HL-60 (cell line): ENCODE measurements around the gene PCGF2.

ENCODE experiments used
- GABPA ChIP-seq: IDR thresholded peaks from 2 replicates; pipeline ENCODE4 v1.6.1; 2012; ENCODE audit warnings: low read depth
- POLR2AphosphoS5 ChIP-seq: IDR thresholded peaks from 2 replicates; pipeline ENCODE4 v1.6.1; 2012; ENCODE audit warnings: low read depth
- TF ChIP-seq, protein P1 (sequence below): IDR thresholded peaks from one replicate; pipeline ENCODE4 v1.5.1; 2011; ENCODE audit warnings: low read length, control low read depth, inconsistent platforms; ENCODE audit not compliant: insufficient read depth
- TF ChIP-seq, protein P2 (sequence below): IDR thresholded peaks from 2 replicates; pipeline ENCODE4 v1.6.1; 2012; ENCODE audit warnings: low read depth; ENCODE audit not compliant: insufficient replicate concordance

DNA sequence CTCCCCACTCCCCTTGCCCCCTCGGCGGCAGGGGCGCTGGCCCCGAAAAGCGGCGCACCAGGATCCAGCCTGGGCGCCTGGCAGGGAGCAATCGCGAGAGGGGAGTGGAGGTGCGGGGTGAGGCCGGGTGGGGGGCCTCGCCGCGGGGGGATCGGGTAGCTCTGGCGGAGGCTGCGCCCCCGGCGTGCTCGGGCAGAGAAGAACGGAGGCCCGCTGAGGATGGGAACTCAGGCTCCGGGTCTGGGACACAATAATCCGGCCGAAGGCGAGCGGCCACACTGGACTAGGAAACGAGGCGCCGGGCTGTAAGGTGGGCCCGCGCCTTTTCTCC, 721 bp upstream of the PCGF2 start:
- TF ChIP-seq, protein P1, sequence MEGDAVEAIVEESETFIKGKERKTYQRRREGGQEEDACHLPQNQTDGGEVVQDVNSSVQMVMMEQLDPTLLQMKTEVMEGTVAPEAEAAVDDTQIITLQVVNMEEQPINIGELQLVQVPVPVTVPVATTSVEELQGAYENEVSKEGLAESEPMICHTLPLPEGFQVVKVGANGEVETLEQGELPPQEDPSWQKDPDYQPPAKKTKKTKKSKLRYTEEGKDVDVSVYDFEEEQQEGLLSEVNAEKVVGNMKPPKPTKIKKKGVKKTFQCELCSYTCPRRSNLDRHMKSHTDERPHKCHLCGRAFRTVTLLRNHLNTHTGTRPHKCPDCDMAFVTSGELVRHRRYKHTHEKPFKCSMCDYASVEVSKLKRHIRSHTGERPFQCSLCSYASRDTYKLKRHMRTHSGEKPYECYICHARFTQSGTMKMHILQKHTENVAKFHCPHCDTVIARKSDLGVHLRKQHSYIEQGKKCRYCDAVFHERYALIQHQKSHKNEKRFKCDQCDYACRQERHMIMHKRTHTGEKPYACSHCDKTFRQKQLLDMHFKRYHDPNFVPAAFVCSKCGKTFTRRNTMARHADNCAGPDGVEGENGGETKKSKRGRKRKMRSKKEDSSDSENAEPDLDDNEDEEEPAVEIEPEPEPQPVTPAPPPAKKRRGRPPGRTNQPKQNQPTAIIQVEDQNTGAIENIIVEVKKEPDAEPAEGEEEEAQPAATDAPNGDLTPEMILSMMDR: no peak
- TF ChIP-seq, protein P2, sequence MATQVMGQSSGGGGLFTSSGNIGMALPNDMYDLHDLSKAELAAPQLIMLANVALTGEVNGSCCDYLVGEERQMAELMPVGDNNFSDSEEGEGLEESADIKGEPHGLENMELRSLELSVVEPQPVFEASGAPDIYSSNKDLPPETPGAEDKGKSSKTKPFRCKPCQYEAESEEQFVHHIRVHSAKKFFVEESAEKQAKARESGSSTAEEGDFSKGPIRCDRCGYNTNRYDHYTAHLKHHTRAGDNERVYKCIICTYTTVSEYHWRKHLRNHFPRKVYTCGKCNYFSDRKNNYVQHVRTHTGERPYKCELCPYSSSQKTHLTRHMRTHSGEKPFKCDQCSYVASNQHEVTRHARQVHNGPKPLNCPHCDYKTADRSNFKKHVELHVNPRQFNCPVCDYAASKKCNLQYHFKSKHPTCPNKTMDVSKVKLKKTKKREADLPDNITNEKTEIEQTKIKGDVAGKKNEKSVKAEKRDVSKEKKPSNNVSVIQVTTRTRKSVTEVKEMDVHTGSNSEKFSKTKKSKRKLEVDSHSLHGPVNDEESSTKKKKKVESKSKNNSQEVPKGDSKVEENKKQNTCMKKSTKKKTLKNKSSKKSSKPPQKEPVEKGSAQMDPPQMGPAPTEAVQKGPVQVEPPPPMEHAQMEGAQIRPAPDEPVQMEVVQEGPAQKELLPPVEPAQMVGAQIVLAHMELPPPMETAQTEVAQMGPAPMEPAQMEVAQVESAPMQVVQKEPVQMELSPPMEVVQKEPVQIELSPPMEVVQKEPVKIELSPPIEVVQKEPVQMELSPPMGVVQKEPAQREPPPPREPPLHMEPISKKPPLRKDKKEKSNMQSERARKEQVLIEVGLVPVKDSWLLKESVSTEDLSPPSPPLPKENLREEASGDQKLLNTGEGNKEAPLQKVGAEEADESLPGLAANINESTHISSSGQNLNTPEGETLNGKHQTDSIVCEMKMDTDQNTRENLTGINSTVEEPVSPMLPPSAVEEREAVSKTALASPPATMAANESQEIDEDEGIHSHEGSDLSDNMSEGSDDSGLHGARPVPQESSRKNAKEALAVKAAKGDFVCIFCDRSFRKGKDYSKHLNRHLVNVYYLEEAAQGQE: no peak
- TF ChIP-seq POLR2AphosphoS5 (no peak), GABPA (no peak)
